ENCODE data around the gene ATF7IP.
A peak's percentile ranks its signal among the peaks of the same experiment; 100 is the strongest.

The ATF7IP gene

GRCh38 chr12:14410841-14411569 lies 45.5 kb downstream of the ATF7IP start:
- no peak for DNase-seq (ENCODE audit: low spot score)

- DNase-seq (ENCODE audit: low spot score), result peak; percentile 50
Measured at GRCh38 chr12:14416658-14417057, 51.2 kb downstream of the ATF7IP start.

DNA sequence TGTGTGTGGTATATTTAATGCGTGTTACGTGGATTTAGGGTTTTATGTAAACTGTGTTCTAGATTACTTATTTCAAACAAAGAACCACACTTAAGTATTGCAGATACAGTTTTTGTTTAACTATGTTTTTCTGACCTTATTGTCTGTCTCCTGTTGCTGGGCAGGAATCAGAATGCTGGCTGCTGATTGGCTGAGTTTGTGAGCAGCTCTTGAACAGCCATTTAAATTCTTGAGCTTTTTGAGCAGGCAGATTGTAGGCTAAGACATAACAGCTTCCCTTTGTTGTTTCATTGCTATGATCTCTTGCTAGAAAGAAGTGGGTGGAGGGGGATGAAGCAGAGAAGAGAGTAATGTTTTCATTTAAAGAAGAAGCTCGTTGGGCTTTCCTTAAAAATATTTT lies 52.2 kb downstream of the ATF7IP start:
- DNase-seq (ENCODE audit: low spot score), result peak; percentile 89

DNA sequence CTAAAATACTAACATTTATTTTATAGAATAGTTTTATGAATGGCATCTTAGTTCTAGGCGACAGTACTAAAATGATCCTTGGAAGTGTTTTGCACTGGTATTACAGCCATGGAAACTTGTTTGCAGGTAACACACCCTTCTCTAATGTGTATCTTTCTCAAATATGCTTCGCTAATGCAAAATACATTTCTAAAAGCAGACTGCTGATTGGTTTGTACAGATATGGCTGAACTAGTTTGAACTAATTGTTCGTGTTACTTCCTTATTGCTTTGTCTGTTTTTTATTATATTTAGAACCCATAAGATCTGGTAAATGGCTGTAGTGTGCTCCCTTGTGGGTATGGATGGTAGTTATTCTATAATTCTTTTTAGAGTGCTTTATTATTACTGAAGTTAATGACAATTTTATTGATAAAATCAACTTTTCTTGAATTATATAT lies 53.0 kb downstream of the ATF7IP start:
- DNase-seq (ENCODE audit: low spot score), result no peak

- DNase-seq (ENCODE audit: low spot score), result no peak
Measured at GRCh38 chr12:14422516-14423230, 57.2 kb downstream of the ATF7IP start.

DNA sequence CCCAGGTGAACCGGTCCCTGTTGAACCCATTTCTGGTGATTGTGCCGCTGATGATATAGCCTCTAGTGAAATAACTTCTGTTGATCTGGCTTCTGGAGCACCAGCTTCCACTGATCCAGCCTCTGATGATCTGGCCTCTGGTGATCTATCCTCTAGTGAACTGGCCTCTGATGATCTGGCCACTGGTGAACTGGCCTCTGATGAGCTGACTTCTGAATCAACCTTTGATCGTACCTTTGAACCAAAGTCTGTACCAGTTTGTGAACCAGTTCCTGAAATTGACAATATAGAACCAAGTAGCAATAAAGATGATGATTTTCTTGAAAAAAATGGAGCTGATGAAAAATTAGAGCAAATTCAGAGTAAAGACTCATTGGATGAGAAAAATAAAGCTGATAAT lies 59.1 kb downstream of the ATF7IP start:
- no peak for DNase-seq (ENCODE audit: low spot score)

DNA sequence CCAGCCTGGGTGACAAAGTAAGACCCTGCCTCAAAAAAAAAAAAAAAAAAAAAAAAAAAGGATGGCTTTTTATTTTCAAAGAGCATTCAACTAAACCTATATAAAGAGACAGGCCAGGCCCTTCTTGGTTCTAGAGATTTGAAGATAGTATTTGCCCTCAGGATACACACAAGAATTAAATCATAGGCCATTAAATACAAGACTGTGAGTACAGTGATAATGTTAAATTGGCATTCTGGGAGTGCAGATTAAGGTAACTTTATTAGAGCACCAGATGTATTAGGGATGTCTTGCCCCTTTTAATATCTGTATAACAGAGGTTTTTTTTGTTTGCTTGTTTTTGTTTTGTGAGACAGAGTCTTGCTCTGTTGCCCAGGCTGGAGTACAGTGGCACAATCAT lies 61.3 kb downstream of the ATF7IP start:
- no peak for DNase-seq (ENCODE audit: low spot score)

- no peak for DNase-seq (ENCODE audit: low spot score)
Measured at GRCh38 chr12:14427929-14428328, 62.4 kb downstream of the ATF7IP start.

GRCh38 chr12:14430394-14430986 lies 65.0 kb downstream of the ATF7IP start:
- no peak for DNase-seq (ENCODE audit: low spot score)

DNA sequence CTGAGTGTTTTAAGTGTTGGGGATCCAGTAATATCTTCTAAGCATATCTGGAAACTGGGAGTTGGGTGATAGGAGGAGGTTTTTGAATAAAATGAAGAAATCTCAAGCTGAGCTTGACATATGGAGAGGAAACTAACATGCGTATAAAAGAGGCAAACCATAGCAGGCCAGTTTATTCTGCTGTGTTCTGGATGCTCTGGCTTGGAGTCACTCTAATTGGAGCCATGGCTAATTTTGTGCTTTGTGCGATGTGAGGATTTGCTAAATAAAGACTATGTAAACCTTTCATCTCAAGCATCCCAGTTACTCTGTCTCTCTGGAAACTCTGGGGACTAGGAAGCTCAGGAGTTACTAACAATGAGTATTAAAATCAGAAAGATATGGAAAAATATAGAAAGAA lies 66.5 kb downstream of the ATF7IP start:
- no peak for DNase-seq (ENCODE audit: low spot score)

DNA sequence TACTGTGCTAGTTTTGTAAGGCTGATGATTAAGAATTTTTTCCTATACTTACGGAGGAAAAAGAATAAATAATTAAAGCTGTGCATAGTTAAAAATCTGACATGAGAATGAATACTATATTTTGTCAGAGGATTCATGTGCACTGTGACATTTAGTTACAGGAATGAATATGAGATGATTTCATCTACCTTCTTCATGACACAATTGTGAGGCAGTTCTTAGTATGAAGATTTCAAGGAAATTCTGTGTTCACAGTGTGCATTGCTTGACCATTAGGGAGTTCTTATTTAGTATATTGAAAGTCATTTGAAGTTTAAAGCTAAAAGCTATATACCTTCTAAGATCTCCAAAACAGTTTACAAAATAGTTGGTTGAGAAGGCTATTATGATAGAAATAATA lies 70.1 kb downstream of the ATF7IP start:
- DNase-seq (ENCODE audit: low spot score), result no peak

DNA sequence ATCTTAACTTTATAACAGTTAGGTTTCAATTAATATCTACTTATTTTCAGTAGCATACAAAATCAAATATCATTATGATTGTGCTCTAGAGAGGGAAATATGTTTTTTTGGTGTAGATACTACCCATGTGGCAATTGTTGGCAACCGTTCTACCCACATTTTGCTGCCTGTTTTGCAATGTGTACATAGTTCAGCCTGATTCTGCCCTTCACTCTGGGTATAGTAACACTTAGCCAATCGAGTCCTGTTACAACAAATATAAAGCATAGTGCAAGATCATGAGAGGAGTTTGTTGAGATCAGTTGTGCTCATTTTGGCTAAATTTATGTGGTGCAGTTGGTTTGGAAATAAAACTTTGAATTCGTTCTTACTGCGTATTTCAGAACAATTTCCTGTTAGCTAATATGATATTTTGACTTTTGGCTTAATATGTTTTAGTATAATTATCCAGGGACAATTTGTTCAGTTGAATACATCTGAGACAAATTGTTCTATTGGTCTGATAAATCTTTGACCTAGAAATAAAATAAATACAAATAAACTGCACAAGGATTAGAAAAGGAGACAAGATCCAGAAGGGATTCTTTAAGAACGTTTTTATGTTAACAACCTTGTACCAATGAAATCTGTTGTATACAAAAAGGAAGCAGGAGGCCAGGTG lies 76.9 kb downstream of the ATF7IP start:
- no peak for DNase-seq (ENCODE audit: low spot score)

DNA sequence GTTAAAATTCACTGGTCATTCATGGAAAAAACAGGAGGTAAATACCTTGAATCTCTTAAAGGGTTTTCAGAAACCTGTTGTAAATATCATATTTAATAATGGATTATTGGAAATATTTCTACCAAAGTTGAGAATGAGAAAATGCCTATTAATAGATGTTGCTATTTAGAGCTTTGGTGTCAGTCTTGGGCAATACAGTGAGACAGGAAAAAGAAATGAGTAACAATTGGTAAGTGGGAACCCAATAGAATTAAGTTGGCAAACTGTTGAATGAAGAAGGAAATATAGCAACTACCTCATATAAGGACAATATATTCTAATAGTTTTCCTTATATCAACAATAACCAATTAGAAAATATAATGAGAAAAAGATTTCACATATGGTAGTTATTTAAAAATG lies 78.0 kb downstream of the ATF7IP start:
- no peak for DNase-seq (ENCODE audit: low spot score)

- DNase-seq (ENCODE audit: low spot score), result no peak
Measured at GRCh38 chr12:14450479-14450878, 85.0 kb downstream of the ATF7IP start.

GRCh38 chr12:14452336-14452735 lies 86.9 kb downstream of the ATF7IP start:
- DNase-seq (ENCODE audit: low spot score), result no peak

DNA sequence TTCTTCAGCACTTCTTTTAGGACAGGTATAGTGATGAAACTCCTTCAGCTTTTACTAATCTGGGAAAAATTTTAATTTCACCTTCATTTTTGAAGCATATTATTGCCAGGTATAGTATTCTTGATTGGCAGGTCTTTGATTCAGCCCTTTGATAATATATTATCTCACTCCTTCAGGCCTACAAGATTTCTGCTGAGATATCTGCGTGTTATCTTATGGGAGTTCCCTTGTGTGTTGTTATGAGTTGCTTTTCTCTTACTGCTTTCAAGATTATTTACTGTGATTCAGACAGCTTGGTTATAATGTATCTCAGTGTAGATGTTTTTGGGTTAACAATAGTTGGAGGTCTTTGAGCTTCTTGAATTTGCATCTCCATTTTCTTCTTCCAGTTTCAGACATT lies 87.4 kb downstream of the ATF7IP start:
- DNase-seq (ENCODE audit: low spot score), result no peak

- DNase-seq (ENCODE audit: low spot score), result peak; percentile 58
Measured at GRCh38 chr12:14454098-14454907, 88.8 kb downstream of the ATF7IP start.

- no peak for DNase-seq (ENCODE audit: low spot score)
Measured at GRCh38 chr12:14460212-14460841, 94.8 kb downstream of the ATF7IP start.

DNA sequence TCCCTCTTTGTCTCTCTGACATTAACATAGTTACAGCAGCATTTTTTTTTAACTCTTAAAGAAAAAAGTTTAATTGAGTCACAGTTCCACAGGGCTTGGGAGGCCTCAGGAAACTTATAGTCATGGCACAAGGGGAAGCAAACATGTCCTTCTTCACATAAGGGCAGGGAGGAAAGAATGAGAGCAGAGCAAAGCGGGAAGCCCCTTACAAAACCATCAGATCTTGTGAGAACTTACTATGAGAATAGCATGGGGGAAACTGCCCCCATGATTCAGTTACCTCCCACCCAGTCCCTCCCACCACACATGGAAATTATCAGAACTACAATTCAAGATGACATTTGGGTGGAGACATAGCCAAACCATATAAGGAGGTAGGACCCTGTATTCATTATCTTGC lies 106.0 kb downstream of the ATF7IP start:
- DNase-seq (ENCODE audit: low spot score), result no peak

- DNase-seq (ENCODE audit: low spot score), result no peak
Measured at GRCh38 chr12:14473707-14474287, 108.3 kb downstream of the ATF7IP start.

- DNase-seq (ENCODE audit: low spot score), result no peak
Measured at GRCh38 chr12:14479004-14479403, 113.5 kb downstream of the ATF7IP start.

Measured in ecto neural progenitor cell (in vitro differentiated cells).